ENCODE measurements around the gene ACBD3. TPM values are rescaled to one million over a fixed set of nuclear protein-coding genes. Genes with fewer than 3 reads are reported as not detected.

ACBD3 gene
- total and polyA plus RNA-seq, 2 of the 8 experiments (the other 6 are each of a cell fraction or from before 2014, with no cell fraction given) = 8.4 to 29.4 TPM

DNA sequence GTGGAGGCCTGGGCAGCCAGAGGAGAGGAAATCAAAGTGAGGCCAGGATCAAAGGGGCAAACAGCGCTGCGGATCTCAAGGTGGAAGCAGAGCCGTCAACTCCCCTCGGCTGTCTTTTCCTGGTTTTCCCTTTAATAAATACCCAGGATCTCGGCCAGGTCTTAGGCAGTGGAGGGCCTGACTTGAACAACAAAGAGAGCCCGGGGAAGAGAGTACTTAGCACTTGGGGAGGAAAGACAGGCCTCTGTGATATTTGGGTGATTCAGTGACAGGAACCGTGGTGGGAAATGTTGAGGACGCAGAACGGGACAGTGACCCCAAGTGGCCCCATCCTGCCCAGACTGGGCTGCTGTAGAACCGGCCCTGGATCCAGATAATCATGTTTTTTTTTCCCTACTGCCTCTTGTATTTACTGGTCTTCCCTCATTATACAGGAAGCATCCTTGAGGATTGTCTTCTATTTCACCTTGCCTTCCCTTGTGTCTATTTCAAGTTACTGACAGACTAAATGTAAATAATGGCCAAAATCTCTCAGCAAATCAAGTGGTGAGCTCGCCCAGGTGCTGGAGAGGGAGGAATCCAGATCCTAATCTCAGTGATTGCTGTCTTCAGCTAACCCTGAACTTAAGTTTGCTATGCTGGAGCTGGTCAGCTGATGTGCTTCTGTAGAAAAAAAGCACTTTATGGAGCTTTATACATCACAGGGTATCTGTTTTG, 34.1 kb upstream of the ACBD3 start:
- FAIRE-seq (peak; percentile 28), DNase-seq (ENCODE audit: low read depth in 1 of 2, low spot score in 2 of 2) (no peak)
- Histone ChIP-seq H3K36me3 (ENCODE audit: control insufficient read depth in 2 of 4, insufficient read depth in 4 of 4, low read length in 3 of 4) (no peaks in the 10 kb centered on the region), H3K23ac (ENCODE audit: insufficient read length) (no peak overlapping the region), H2BK120ac (replicated peaks; ENCODE audit: low read depth, low read length) (no peak overlapping the region), H3K4me1 (replicated peaks in 1 of 4; ENCODE audit: control insufficient read depth in 3 of 4, insufficient read depth in 4 of 4, low read length in 3 of 4) (peaks cover 0 to 7% (median 0%) of the 10 kb centered on the region in 4 experiments; a peak in 3 of 7 replicates), H2AFZ (ENCODE audit: low read length) (peak overlapping the region; percentile 43; the same call in 1 of the 2 replicates), H2BK5ac (ENCODE audit: low read depth, low read length) (no peak overlapping the region), H4K20me1 (replicated peaks in 1 of 2; ENCODE audit: control insufficient read depth in 1 of 2, insufficient read depth in 2 of 2, low read length in 2 of 2) (no peaks in the 10 kb centered on the region), H3K4me3 (ENCODE audit: extremely low read depth in 1 of 4, insufficient read depth in 2 of 4, low read depth in 3 of 4, low read length in 4 of 4) (no peak overlapping the region), H2BK15ac (ENCODE audit: low read length) (no peak overlapping the region), H2BK12ac (ENCODE audit: low read depth, low read length) (no peak overlapping the region), H3K27me3 (replicated peaks in 1 of 4; ENCODE audit: control insufficient read depth in 3 of 4, extremely low read depth in 1 of 4, insufficient read depth in 3 of 4, low read length in 3 of 4) (peaks cover 0 to 22% (median 18%) of the 10 kb centered on the region in 4 experiments; a peak in 6 of 7 replicates), H4K91ac (replicated peaks; ENCODE audit: insufficient read length, low read length) (no peak overlapping the region), H3K9me3 (ENCODE audit: insufficient read depth in 2 of 2, low read depth in 1 of 2, low read length in 1 of 2) (no peaks in the 10 kb centered on the region), H2BK20ac (ENCODE audit: low read length) (no peak overlapping the region), H3K18ac (ENCODE audit: extremely low read depth, low read length) (no peak overlapping the region), H3K56ac (replicated peaks; ENCODE audit: insufficient read length, low read depth, low read length) (no peak overlapping the region), H3K9ac (replicated peaks in 1 of 4; ENCODE audit: extremely low read depth in 1 of 4, low read depth in 3 of 4, low read length in 3 of 4) (no peak overlapping the region; a peak in 1 of 7 replicates), H4K8ac (ENCODE audit: extremely low read depth, insufficient read depth, low read length) (no peak overlapping the region), H3K79me1 (ENCODE audit: low read depth, low read length) (no peaks in the 10 kb centered on the region), H3K27ac (ENCODE audit: low read depth, low read length) (no peak overlapping the region), H3K79me2 (ENCODE audit: control insufficient read depth in 1 of 2, insufficient read depth in 2 of 2, low read length in 2 of 2) (no peaks in the 10 kb centered on the region), H3K4ac (replicated peaks; ENCODE audit: insufficient read length, low read depth, low read length) (no peak overlapping the region), H3K14ac (ENCODE audit: insufficient read length) (no peak overlapping the region), H3K4me2 (ENCODE audit: insufficient read depth in 1 of 2, low read depth in 2 of 2, low read length in 2 of 2) (no peak overlapping the region), H3K23me2 (ENCODE audit: low read depth, low read length) (peaks cover 6% of the 10 kb centered on the region; the same call in 1 of the 2 replicates), H4K5ac (ENCODE audit: insufficient read length, low read depth, low read length) (no peak overlapping the region), H2AK5ac (ENCODE audit: low read depth, low read length) (no peak overlapping the region)
- POLR2A ChIA-PET (ENCODE audit: partially characterized antibody) = no interaction called here
- 56% methylated on average over 11 of the region's 11 CpGs; no CpG with 5 or more reads in 1 of the 2 experiments for WGBS, 2 experiments (ENCODE audit: extremely low coverage in 1 of 2, insufficient coverage in 1 of 2, insufficient read length in 1 of 2, insufficient replicate concordance in 2 of 2, low coverage in 1 of 2, low lambda C conversion rate in 2 of 2, missing lambda C conversion rate in 1 of 2)
- CTCF ChIA-PET (ENCODE audit: partially characterized antibody) = interaction anchor here (0.8 to 10.5 kb wide), 3 partner anchors 9 to 39 kb away, joined by 3 to 103 read pairs (median 4); no protein-coding TSS in a partner anchor
- TF ChIP-seq, protein P1, sequence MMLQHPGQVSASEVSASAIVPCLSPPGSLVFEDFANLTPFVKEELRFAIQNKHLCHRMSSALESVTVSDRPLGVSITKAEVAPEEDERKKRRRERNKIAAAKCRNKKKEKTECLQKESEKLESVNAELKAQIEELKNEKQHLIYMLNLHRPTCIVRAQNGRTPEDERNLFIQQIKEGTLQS (IDR thresholded peaks at IDR 0.05; ENCODE audit: insufficient read depth, low read depth, low read length) = no peak
- TF ChIP-seq CHD2 (IDR thresholded peaks at IDR 0.05; ENCODE audit: low read length) (no peak), TAF1 (IDR thresholded peaks at IDR 0.05; ENCODE audit: low read depth, low read length) (no peak), RNF2 (IDR thresholded peaks at IDR 0.05; ENCODE audit: borderline replicate concordance, low read depth, low read length, missing control alignments, poor library complexity, severe bottlenecking) (no peak), SP4 (IDR thresholded peaks at IDR 0.05; ENCODE audit: low read length) (no peak), GTF2F1 (IDR thresholded peaks at IDR 0.05; ENCODE audit: borderline replicate concordance, low read depth, low read length) (no peak), SIX5 (IDR thresholded peaks at IDR 0.05; ENCODE audit: low read depth, low read length) (no peak), CBX5 (IDR thresholded peaks at IDR 0.05; ENCODE audit: low read depth, low read length) (no peak)
- TF ChIP-seq, protein P2, sequence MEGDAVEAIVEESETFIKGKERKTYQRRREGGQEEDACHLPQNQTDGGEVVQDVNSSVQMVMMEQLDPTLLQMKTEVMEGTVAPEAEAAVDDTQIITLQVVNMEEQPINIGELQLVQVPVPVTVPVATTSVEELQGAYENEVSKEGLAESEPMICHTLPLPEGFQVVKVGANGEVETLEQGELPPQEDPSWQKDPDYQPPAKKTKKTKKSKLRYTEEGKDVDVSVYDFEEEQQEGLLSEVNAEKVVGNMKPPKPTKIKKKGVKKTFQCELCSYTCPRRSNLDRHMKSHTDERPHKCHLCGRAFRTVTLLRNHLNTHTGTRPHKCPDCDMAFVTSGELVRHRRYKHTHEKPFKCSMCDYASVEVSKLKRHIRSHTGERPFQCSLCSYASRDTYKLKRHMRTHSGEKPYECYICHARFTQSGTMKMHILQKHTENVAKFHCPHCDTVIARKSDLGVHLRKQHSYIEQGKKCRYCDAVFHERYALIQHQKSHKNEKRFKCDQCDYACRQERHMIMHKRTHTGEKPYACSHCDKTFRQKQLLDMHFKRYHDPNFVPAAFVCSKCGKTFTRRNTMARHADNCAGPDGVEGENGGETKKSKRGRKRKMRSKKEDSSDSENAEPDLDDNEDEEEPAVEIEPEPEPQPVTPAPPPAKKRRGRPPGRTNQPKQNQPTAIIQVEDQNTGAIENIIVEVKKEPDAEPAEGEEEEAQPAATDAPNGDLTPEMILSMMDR (IDR thresholded peaks at IDR 0.05; ENCODE audit: control extremely low read depth in 1 of 3, insufficient read depth in 1 of 3, low read depth in 1 of 3, low read length in 3 of 3) = peak; percentile 24 to 26 (median 25); a peak in 3 of 4 replicates
